ENCODE data around the gene SP100.

Gene SP100

GRCh38 chr2:230552181-230552580, 136.2 kb downstream of the SP100 start:
- no peak for DNase-seq (ENCODE audit: low read depth)

- no peak for DNase-seq (ENCODE audit: low read depth)
These were observed 141.1 kb downstream of the SP100 start for GRCh38 chr2:230557065-230557464.

- peak; percentile 17 for DNase-seq (ENCODE audit: low read depth)
These were observed 149.1 kb downstream of the SP100 start for GRCh38 chr2:230564805-230565779.

DNA sequence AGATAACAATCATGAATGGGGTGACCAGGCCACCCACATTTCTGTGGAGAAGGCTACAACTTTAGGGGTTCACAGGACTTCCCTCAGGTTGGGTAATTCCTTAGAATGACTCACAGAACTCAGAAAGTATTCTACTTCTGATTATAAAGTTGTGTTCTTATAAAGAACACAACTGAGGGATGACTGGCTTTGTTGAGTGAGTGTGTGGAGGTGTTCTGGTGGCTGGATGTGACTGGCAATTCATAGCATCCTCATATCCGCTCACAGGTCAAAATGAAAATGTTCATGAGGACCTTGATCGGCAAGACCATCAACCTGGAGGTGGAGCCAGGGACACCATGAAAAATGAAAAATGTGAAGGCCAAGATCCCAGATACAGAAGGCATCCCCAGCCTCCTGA, 153.3 kb downstream of the SP100 start:
- DNase-seq (ENCODE audit: low read depth) = no peak

DNA sequence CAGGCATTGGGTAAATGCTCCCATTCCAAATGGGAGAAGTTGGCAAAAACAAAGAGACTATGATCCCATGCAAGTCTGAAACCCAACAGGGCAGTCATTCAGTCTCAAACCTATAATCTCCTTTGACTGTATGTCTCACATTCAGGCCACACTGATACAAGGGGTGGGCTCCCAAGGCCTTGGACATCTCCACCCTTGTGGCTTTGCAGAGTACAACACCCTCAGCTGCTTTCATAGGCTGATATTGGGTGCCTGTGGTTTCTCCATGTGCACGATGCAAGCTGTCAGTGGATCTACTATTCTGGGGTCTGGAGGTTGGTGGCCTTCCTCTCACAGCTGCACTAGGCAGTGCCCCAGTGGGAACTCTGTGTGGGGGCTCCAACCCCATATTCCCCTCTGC, 155.0 kb downstream of the SP100 start:
- no peak for DNase-seq (ENCODE audit: low read depth)

GRCh38 chr2:230575642-230576324, 159.8 kb downstream of the SP100 start:
- DNase-seq (ENCODE audit: low read depth) = no peak

GRCh38 chr2:230577114-230577513, 161.1 kb downstream of the SP100 start:
- no peak for DNase-seq (ENCODE audit: low read depth)

- no peak for DNase-seq (ENCODE audit: low read depth)
These were observed 162.1 kb downstream of the SP100 start for GRCh38 chr2:230578106-230578505.

DNA sequence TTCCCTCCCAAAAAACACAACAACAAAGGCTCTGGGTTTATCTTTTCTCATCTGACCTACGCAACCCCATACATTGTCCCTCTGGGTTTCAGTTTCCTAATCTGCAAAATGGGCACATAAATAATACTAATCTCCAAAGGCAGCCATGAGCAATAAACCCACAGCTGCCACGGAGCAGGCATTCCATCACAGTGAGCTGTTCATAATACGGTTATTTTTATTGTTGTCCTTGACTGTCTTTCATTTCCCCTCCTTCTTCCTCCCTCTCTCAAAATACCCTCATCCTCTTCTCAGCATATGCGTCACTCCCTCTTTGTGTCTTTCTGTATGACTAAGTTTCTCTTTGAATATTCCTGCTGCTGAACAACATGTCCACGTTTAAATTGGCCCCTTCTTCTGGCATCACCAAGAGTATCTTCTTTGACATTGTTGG, 166.9 kb downstream of the SP100 start:
- no peak for DNase-seq (ENCODE audit: low read depth)

DNA sequence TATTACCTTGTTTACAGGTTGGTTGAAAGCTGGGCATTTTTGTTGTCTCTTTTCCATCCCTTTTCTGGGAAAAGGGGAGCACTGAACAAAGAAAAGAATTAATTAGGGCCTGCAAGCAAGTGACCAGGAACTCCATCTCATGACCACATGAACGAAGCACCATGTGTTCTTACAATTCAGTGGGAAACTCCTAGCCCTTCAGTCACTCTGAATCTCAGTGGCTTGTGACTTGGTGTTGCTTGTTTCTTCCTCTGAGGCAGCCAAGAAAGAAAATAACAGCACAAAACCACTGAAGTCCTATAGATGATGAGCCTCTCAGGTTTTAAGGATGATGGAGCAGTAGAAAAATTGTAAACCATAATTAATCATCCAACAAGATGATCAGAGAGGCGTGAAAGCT, 167.6 kb downstream of the SP100 start:
- DNase-seq (ENCODE audit: low read depth) = no peak

DNA sequence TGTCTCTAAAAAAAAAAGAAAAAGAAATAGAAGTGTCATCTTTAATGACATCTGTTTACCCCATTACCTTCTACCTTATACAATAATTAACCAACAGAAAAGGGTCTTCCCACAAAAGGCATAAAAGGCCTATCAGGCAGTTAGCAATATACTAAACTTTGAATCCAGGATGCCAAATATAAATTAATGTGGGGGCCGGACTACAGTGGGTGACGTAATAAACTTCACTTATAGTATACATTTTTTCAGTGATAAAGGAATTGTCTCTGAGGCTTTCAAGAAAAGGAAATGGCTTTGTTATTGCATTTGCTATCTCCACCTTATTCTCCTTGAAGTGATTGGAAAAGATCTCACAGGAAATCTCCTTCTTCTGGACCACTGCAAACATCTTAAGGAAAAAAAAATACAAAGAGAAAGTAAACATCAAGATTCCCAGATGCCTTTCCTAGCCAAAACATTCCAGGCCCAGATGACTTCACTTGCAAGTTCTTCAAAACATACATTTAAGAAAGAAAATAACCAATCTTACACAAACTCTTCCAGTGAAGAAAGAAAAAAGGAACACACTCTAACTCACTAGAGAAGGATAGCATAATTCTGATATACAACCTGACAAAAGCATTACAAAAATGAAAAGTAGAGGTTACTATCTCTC, 170.5 kb downstream of the SP100 start:
- no peak for DNase-seq (ENCODE audit: low read depth)

GRCh38 chr2:230589025-230589424, 173.0 kb downstream of the SP100 start:
- no peak for DNase-seq (ENCODE audit: low read depth)

GRCh38 chr2:230589497-230590015, 173.6 kb downstream of the SP100 start:
- DNase-seq (ENCODE audit: low read depth) = no peak

- DNase-seq (ENCODE audit: low read depth) = no peak
These were observed 174.3 kb downstream of the SP100 start for GRCh38 chr2:230590333-230590732.

- DNase-seq (ENCODE audit: low read depth) = no peak
These were observed 175.8 kb downstream of the SP100 start for GRCh38 chr2:230591850-230592249.

DNA sequence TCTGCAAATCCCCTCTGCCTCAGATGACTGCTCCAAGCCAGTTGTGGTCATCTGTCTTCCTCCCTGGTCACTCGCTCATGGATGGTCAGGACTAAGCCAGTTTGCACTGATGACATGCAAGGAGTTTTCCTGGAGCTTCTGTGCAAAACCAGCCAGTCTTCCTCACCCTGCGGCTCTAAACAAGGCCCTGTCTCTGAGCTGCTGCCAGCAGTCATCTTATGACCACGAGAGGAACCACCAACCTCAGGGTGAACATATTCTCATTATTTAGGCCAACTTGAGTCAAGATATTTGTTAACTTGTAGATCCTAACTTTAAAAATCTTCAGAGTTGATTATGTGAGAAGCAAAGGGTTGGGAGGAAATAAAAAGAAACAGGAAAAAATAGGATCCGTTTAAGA, 176.8 kb downstream of the SP100 start:
- no peak for DNase-seq (ENCODE audit: low read depth)
